GM19372 (cell line): ENCODE results near the gene PLEKHJ1.

Source experiments
- ATAC-seq: cut with Tn5 transposase; IDR thresholded peaks from one replicate; pipeline ENCODE4 v1.9.1; 2021; ENCODE audit warnings: mild to moderate bottlenecking, low read depth, moderate library complexity; ENCODE audit not compliant: unreplicated experiment

The PLEKHJ1 gene

DNA sequence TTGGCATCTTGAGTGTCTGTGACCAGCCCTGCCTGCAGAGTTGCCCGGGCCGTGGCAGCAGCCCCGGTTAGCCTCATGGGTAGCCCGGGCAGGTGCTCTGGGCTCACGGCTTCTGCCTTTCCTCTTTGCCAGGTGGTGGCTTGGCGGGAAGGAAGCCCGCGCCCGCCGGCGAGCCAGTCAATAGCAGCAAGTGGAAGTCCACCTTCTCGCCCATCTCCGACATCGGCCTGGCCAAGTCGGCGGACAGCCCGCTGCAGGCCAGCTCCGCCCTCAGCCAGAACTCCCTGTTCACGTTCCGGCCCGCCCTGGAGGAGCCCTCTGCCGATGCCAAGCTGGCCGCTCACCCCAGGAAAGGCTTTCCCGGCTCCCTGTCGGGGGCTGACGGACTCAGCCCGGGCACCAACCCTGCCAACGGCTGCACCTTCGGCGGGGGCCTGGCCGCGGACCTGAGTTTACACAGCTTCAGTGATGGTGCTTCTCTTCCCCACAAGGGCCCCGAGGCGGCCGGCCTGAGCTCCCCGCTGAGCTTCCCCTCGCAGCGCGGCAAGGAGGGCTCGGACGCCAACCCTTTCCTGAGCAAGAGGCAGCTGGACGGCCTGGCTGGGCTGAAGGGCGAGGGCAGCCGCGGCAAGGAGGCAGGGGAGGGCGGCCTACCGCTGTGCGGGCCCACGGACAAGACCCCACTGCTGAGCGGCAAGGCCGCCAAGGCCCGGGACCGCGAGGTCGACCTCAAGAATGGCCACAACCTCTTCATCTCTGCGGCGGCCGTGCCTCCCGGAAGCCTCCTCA, 9.9 kb downstream of the PLEKHJ1 start:
- no peak for ATAC-seq

DNA sequence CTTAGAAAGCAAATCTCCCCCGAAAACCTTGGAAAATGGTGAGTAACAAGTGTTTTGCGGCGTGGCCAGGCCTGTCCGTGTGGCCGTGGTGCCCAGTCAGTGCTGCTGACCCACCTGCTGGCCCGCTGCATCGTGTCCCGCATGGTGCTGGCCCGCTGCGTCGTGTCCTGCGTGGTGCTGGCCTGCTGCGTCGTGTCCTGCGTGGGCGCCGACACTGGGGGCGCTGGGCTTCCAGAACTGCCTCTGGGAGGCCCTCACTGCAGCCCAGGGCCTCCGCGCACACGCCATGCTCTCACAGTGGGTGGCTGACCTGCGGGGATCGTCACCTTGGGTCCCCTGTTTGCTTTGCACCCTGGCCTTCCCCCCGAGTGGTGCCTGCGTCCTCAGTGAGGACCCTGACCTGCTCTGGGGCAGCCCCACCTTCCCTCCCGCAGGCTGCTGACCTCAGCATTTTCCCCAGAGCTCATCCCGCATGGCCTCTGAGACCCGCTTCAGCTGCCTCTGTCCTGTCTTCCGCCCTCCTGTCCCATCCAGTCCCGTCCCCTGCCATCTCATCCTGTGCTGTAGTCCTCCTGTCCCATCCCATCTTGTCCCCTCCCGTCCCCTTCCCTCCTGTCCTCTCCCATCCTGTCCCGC, 10.6 kb downstream of the PLEKHJ1 start:
- no peak for ATAC-seq

DNA sequence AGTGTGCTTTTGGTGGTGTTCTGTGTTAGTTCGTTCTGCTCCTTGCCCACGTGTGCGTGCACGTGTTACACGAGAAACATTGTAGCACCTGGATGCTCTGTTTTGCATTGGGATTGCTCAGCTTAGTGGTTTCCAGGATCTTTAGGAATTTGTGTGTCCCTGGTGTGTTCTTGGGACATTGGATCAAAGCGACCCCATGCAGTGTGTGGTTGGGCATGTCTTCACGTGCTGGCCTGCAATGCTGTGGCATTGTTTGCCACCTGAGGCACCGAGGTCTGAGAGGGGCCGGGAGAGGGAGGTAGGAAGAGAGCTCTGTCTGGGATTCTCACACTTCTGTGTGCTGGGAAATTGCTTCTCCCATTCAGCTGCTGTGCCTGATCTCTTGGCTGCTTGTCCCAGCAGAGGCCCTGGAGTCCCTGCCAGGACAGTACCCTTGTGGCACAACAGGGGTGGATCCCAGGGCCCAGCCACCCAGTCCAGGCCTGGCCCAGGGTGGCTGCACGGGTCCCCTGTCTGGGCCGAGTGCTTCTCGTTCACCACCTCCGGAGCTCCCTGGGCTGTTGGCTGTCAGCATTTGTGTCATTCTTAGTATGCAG, 11.3 kb downstream of the PLEKHJ1 start:
- ATAC-seq = no peak

DNA sequence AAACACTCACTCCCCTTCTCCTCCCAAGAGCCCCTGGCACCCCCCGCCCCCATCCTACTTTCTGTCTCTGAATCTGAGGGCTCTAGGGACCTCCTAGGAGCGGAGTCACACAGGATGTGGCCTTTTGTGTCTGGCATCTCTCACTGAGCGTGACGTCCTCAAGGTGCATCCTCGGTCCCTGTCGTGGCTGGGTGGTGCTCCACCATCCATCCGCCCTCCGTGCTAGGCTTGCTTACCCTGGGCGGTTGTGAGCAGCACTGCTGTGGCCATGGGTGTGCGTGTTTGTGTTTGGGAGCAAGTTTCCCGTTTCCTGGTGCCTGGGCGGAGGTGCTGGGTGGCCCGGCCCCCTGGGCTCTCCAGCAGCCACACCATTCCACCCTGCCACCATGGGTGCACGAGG, 12.2 kb downstream of the PLEKHJ1 start:
- ATAC-seq = no peak

DNA sequence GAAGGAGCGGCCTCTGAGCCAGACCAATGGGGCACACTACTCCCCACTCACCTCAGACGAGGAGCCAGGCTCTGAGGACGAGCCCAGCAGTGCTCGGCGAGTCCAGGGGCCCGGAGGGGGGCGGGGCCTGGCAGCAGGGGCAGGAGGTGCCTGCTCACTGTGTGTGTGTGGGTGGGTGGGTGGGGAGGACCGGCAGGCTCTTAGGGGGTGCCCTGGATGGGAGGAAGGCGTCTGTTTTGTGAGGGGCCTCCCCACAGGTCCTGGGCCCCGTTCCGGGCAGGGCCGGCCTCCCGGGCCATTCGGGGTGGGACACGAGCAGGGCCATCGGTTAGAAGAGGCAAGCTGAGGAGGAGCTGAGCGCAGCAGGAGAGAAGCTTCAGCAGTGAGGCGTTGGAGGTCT, 12.7 kb downstream of the PLEKHJ1 start:
- no peak for ATAC-seq

DNA sequence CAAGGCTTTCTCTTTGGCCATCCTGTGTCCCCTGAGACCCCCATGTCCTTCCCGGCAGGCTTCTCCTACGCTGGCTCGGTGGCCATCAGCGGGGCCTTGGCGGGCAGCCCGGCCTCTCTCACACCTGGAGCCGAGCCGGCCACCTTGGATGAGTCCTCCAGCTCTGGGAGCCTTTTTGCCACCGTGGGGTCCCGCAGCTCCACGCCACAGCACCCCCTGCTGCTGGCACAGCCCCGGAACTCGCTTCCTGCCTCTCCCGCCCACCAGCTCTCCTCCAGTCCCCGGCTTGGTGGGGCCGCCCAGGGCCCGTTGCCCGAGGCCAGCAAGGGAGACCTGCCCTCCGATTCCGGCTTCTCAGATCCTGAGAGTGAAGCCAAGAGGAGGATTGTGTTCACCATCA, 14.2 kb downstream of the PLEKHJ1 start:
- no peak for ATAC-seq

DNA sequence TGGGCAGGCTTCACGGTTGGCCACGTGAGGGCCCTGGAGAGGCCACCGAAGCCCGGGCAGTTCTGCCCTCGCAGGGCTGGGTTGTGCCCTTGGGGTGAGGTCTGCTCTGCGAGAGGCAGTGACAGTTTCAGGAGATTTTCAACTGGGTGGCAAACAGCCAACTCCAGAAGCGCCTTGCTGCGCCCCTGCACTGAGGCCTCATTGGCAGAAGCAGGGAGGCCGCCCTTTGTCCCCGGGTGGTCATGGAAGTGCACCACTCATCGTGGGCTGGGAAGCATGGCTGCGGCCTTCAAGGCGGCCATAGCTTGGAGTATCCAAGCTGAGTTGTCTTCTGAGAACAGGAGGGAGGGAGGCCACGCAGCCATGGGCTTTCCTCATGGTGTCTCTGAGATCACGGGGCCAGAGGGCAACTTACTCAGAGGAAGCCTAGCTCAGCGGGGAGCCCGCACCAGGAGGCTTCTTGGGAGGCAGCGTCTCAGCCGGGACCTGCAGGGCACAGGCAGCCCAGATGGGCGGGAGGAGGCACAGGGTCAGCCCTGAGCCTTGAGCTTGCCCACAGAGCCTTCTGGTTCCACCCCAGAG, 14.8 kb downstream of the PLEKHJ1 start:
- no peak for ATAC-seq

DNA sequence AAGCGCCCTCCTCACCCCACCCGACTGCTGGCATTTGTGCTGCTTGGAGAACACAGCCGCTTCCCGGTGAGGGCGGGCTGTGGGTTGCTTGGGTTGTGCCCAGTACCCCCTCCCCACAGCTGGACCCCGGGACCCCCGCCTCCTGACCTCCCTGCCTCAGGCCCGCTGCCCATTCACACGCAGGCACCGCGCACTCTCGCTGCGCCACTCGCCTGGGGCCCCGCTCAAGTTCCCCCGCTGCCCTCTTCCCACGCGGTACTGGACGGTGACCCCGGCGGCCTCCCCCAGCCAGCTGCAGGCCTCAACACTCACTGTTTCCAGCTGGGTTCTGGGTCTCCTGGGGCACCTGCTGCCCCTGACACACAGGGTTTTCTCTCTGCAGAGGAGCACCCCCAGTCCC, 16.4 kb downstream of the PLEKHJ1 start:
- no peak for ATAC-seq

DNA sequence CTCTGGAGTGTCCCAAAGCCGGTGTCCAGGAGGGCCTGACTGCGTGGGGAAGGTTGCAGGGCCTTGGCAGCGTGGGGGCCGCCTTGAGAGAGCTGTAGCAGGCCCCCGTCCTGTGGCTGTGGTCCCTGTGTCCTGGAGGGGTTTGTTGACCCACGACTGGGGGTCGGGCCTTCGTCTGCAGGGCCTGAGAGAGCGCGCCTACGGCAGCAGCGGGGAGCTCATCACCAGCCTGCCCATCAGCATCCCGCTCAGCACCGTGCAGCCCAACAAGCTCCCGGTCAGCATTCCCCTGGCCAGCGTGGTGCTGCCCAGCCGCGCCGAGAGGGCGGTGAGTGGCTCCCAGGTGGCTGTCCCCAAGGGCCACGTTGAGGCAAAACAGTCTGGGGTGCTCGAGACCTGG, 18.5 kb downstream of the PLEKHJ1 start:
- ATAC-seq = no peak

DNA sequence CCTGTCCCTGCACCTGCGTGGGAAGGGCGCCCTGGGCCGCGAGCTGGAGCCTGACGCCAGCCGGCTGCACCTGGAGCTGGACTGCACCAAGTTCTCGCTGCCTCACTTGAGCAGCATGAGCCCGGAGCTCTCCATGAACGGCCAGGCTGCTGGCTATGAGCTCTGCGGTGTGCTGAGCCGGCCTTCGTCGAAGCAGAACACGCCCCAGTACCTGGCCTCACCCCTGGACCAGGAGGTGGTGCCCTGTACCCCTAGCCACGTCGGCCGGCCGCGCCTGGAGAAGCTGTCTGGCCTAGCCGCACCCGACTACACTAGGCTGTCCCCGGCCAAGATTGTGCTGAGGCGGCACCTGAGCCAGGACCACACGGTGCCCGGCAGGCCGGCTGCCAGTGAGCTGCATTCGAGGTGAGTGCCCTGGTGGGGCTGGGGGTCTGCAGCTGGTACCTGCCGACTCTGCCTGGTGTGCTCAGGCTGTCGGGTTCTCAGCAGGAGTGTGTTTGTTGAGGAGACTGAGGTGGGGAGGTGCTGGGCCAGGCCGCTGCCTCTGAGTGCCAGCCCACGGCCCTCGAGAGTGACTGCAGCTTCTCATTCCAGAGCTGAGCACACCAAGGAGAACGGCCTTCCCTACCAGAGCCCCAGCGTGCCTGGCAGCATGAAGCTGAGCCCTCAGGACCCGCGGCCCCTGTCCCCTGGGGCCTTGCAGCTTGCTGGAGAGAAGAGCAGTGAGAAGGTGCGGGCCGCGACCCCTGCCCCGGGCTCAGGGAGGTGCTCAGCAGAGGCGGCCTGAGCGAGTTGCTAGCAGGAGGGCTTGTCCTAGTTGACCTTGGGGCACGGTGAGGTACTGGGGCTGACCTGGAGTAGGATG, 19.5 kb downstream of the PLEKHJ1 start:
- ATAC-seq = no peak

DNA sequence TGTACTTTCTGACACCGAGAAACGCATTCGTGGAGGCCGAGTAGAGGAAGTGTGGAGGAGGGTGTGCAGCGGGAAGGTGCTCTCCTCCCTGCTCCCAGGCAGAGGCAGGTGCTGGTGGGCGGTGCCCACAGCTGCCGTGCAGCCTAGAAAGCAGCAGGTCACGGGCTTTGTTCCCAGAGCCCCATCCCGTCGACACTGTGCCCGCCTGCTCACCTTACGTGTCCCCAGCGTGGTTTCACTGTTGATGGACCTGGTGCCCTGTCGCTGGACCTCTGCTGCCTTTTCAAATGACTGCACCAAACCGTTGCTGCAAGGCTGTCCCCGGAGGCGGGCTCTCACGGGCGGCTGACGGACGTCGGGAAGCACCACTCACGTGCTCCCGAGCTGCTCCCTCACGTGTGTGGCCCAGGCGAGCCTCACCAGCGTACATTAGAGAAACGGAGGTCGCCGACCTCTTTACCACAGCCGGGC, 20.8 kb downstream of the PLEKHJ1 start:
- no peak for ATAC-seq

DNA sequence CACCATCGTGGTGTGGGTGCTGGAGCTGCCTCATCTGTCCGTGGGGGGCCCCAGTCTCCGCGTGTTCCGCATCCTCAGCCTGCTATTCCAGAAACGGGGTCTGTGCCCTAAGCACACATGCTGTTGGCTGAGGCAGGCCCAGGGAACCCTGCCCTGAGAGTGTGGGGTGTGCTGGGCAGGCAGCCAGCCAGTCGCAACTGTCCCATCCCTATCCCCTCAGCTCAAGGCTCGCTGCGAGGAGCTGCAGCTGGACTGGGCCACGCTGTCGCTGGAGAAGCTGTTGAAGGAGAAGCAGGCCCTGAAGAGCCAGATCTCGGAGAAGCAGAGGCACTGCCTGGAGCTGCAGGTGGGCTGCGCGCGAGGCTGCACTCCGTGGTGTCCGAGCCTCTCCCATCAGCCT, 21.9 kb downstream of the PLEKHJ1 start:
- no peak for ATAC-seq

DNA sequence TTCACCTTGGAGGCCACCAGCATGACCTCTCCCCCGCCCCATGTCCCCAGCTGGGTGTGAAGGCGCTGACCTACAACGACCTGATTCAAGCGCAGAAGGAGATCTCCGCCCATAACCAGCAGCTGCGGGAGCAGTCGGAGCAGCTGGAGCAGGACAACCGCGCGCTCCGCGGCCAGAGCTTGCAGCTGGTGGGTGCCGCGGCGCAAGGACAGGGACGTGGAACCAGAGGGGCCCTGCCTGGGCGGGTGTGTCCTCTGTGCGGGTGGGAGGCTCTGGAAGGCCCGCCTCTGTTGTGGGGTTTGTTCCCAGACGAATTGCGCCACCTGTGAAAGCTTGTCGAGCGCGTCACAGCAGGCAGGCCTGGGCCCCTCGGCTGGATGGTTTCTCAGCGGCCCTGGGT, 22.3 kb downstream of the PLEKHJ1 start:
- ATAC-seq = no peak

DNA sequence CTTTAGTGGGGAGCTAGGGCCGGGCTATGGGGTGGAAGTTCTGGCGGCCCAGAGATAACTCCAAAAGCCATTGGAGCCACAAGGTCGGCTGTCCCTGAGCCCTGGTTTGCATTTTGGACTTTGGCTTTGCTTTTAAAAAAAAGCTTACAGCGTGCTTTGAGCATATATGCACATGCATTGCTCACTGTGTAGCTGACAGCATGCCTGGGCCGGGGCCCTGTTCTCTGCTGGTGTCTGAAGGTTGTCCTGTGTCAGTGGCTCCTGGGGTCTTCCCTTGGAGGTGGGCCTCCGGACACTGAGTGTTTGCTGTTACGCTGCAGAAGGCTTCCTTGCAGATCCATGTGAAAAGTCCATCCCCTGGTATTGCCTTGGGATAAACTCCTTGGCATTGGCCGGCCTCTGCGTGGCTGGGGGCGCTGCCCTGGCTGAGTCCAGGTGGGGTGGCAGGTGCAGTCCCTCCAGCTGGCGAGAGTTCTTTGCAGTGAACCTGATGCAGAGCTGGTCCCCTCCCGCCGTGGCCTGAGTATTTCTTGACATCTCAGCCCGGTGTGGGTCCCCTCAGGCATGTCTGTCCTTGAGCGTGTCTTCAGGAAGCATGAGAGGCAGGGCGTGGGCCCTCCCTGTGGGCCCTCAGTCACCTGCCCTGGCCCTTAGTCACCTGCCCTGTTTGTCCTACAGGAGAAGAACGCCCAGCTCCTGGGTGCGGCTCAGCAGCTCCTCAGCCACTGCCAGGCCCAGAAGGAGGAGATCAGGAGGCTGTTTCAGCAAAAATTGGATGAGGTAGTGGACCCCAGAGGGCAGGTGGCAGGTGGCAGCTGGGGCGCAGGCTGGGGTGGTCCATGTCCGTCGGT, 23.0 kb downstream of the PLEKHJ1 start:
- no peak for ATAC-seq

DNA sequence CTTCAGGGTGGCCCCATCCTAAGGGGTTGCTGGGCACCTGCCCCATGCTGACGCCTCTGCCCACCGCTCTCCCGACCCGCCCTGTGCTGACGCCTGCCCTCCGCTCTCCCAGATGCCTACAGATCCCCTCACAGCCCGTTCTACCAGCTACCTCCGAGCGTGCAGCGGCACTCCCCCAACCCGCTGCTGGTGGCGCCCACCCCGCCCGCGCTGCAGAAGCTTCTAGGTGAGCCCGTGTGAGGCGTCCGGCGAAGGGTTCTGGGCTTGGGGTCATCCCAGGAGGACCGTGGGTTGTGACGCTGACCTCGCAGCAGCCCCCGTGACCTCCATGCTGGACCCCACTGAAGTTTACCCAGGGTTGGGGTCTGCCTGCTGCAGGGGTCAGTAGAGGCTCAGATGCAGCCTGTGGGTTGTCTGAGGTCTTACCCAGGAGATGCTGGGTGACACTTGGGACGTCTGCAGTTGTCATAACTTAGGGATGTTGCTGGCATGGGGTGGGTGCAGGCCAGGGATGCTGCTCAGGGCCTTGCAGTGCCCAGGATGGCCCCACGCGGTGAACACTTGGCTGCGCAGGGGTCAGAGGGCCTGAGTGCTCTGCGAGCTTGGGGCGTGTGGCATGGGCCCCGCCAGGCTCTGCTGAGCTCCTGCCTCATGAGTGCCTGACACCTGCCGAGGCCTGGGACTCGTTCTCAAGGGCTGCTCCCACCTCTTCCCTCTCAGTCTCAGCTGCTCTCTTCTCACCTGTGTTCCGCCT, 25.0 kb downstream of the PLEKHJ1 start:
- no peak for ATAC-seq

DNA sequence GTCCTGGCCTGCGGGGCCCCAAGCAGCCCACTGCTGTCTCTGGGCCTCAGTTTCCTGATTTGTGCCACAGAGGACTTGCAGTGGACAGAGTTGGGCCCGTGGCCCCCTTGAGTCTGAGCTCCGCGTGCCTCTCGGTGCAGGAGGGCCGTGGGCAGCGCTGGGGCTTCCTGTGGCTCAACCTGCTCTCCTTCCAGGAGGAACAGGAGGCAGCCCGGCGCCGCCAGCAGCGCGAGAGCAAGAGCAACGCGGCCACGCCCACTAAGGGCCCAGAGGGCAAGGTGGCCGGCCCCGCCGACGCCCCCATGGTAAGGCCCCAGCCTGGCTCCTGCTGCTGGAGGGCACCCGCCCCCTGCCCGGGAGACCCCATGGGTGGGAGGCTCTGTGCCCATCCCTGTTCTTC, 25.9 kb downstream of the PLEKHJ1 start:
- ATAC-seq = no peak

DNA sequence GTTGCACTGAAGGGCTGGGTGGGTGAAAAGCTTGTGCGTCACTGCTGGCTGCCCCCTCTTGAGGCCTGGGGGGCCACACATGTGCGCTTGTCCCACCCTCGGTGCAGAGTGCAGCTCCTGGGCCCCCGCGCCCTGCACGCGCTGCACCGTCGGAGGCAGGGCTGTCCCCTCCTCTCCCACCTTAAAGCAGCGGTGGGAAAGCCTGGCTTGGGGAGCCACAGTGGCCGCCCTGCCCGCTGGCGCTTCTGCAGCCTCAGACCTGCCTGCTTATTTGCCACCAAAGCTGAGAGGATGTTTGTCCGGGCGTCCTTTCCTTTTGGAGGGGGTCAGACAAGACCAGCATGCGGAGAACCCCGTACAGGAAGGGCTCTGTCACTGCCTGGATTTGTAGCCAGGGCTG, 26.7 kb downstream of the PLEKHJ1 start:
- ATAC-seq = no peak

DNA sequence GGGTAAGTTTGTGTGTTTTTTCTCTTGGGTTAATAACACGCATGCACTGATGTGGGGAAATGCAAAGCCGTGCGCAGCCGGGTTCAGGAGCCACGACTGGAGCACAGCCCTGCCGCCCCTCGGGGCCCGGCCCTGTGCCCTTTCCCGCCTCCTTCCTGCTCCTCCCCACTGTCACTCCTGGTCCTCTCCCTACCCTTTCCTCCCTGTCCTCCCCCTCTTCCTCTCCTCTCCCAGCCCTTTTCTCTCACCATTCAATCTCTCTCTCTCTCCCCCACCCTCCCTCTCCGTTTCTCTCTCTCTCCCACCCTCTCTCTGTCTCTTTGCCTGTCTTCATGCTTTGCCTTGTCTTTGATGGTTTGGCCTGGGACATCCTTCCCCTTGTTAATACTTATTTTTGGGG, 27.2 kb downstream of the PLEKHJ1 start:
- no peak for ATAC-seq
